Measurements from ENCODE around the gene CMA1.
"Not testable (repeated sequence)": the region's sequence is repeated elsewhere in the genome, so short reads cannot be mapped to it uniquely, and the experiment has no call there.

The CMA1 gene

DNA sequence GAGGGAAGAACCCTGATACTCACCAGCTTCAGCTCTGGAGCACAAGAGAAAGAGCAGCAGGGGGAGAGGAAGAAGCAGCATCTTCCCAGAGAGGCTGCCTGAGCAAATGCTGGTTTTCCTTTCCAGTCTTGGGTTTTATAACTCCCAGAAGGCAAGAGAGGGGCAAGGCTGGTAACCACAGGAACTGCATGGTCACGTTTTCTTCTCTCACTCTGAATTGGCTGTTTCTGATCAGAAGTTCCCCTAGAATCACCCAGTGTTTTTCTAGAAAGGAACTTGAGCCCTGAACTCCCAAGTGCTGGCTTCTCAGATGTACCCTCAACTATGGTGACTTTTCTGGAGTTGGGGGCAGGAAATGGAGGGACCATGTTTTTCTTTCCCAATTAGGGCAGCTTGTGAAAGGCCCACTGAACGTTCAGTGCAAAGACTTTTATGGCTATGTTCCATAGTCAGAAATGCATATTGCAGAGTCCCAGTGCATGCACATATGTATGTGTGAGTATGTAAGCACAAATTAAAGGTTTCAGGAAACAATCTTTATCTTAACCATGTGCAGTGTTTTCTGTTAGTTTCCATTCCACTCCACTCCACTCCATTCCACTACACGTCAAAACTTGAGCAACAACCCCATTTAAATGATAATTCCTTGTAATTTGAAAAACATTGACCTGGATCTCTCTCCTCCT, at the start of gene CMA1:
TSS of gene CMA1 (minus strand) at position 111 of the 686 bp plus-strand sequence. CDS start at position 81, 30 bp downstream.
- no peak for DNase-seq

GRCh38 chr14:24556756-24557155, 48.7 kb upstream of the CMA1 start:
- DNase-seq = no peak

DNA sequence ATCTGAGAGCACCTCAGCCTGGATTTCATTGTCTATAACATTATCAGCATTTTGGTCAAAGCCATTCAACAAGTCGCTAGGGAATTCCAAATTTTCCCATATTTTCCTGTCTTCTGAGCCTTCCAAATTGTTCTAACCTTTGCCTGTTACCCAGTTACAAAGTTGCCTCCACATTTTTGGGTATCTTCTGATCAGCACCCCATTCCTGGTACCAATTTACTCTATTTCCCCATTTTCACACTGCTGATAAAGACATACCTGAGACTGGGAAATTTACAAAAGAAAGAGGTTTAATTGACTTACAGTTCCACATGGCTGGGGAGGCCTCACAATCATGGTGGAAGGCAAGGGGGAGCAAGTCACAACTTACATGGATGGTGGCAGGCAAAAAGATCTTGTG, 41.0 kb upstream of the CMA1 start:
- not testable (repeated sequence) for DNase-seq

DNA sequence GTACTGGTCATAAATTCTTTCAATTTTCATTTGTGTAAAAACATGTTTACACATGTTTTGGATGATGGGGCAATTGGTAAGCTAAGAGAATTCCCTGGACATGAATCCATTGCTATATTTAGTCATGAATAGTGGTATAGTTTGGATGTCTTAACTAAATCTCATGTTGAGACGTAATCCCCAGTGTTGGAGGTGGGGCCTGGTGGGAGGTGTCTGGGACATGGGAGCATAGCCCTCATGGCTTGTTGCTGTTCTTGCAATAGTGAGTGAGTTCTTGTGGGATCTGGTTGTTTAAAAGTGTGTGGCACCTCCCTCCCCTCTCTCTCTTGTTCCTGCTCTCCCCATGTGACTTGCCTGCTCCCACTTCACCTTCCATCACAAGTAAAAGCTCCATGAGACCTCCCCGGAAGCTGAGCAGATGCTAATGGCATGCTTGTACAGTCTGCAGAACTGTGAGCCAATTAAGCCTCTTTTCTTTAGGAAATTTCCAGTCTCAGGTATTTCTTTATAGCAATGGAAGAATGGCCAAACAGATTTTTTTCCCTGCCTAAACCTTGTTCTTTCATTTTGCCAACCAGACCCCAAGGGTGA, 34.4 kb upstream of the CMA1 start:
- DNase-seq = no peak

- no peak for DNase-seq
These were observed 27.7 kb upstream of the CMA1 start for GRCh38 chr14:24535737-24536136.

DNA sequence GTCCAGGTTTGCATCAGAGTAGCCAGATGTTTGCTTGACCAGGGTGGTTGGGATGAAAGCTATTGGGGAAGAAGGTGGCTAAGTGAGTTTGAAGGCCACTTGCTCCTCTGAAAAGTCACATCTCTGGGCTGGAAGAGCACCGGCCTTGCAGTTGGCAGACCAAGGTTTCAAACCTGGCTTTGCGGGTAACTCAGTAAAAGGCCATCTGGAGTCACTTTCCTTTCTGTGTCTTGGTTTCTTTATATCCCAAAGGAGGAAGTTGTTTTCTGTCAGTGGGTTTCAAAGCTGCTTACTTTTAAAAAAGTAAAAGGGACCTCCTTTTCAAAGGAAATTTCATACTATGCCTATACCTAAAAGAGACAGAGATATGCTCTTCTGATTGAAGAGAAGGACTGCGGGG, 26.2 kb upstream of the CMA1 start:
- no peak for DNase-seq

DNA sequence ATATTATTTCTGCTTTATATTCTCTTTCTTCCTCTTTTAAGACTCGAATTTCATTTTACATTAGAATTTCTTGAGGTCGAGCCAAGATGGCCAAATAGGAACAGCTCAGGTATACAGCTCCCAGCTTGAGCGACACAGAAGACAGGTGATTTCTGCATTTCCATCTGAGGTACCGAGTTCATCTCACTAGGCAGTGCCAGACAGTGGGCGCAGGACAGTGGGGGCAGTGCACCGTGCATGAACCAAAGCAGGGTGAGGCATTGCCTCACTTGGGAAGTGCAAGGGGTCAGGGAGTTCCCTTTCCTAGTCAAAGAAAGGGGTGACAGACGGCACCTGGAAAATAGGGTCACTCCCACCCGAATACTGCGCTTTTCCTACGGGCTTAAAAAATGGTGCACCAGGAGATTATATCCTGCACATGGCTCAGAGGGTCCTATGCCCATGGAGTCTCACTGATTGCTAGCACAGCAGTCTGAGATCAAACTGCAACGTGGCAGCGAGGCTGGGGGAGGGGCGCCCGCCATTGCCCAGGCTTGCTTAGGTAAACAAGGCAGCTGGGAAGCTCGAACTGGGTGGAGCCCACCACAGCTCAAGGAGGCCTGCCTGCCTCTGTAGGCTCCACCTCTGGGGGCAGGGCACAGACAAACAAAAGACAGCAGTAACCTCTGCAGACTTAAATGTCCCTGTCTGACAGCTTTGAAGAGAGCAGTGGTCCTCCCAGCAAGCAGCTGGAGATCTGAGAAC, 18.0 kb upstream of the CMA1 start:
- DNase-seq = not testable (repeated sequence)

- no peak for DNase-seq
These were observed 10.8 kb upstream of the CMA1 start for GRCh38 chr14:24518851-24519250.

- no peak for DNase-seq
These were observed 6.1 kb upstream of the CMA1 start for GRCh38 chr14:24514209-24514608.

DNA sequence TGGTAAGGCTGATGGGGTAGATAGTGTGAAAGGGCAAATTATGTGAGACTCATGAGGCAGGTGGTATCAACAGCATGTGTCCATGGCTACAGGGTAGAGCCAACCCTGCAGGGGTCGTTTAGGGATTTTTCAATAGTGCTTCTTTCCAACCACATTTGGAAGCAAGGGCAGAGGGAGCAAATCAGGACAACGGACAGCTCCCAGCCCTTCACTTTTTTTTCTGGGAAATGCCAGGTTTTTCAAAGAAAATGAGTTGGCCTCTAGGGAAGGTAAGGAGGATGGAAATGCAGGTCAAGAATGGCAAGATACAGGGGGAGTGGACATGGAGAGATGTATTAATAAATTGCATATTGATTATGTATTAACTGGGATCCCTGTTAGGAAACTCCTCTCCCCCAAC, 4.9 kb upstream of the CMA1 start:
- DNase-seq = no peak

GRCh38 chr14:24506443-24506842, 1.6 kb downstream of the CMA1 start:
- no peak for DNase-seq

- no peak for DNase-seq
These were observed 3.6 kb downstream of the CMA1 start for GRCh38 chr14:24504425-24504950.

DNA sequence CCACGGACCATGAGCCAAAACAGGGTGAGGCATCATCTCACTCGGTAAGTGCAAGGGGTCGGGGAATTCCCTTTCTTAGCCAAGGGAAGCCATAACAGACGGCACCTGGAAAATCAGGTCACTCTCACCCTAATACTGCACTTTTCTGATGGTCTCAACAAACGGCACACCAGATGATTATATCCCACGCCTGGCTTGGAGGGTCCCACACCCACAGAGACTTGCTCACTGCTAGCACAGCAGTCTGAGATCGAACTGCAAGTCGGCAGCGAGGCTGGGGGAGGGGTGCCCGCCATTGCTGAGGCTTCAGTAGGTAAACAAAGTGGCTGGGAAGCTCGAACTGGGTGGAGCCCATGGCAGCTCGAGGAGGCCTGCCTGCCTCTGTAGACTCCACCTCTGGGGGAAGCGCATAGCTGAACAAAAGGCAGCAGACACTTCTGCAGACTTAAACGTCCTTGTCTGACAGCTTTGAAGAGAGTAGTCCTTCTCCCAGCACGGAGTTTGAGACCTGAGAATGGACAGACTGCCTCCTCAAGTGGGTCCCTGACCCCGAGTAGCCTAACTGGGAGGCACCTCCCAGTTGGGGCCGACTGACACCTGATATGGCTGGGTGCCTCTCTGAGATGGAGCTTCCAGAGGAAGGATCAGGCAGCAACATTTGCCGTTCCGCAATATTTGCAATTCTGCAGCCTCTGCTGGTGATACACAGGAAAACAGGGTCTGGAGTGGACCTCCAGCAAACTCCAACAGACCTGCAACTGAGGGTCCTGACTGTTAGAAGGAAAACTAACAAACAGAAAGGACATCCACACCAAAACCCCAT, 16.3 kb downstream of the CMA1 start:
- not testable (repeated sequence) for DNase-seq

DNA sequence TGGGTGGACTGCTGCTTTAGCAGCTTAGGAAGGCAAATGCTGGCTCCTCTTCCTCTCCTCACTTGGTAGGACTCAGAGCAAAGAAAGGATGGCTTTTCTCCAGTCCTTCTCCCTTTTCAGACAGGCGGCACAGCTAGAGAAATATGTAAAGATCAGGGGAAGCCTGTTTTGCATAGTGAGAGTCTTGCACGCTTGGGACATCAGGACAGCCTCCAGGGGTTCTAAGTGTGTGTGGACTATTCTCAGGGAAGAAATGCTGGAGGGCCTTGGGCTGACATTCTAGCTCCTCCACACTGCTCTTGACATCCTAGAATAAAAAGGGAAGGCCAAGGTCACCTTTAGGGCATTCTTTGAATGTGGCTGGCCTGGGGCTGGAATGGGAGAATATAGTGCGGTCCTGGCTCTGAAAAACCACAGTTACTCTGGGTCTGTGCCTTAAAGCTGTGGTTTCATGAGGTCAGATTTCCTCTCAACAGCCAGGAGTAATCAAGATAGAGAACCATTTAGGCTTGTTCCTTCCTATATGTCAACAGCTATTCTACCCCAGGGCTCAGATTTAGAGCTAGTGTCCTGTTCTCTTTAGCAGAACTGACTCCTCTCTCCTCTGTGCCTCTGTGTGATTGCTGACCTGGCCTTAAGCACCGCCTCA, 24.3 kb downstream of the CMA1 start:
- no peak for DNase-seq

DNA sequence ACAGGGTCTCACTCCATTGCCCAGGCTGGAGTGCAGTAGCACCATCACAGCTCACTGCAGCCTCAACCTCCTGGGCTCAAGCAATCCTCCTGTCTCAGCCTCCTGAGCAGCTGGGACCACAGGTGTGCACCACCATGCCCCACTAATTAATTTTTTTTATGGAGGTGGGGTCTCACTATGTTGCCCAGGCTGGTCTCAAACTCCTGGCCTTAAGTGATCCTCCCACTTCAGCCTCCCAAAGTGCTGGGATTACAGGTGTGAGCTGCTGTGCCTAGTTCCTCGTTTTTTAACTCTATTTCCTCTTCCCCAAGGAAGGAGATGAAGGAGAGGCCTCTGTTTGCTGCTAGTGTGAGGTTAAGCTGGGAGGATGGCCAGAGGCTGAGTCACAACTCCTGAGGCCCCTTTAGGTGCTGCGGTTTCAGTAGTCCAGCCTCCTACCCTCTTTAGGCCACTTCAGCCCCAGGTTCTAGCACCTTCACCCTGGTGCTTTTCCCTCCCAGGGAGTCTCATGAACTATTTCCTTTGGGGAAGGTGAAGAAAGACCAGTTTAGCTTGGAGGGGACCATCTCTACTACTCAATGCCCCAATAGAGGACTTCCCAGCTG, 25.3 kb downstream of the CMA1 start:
- not testable (repeated sequence) for DNase-seq

DNA sequence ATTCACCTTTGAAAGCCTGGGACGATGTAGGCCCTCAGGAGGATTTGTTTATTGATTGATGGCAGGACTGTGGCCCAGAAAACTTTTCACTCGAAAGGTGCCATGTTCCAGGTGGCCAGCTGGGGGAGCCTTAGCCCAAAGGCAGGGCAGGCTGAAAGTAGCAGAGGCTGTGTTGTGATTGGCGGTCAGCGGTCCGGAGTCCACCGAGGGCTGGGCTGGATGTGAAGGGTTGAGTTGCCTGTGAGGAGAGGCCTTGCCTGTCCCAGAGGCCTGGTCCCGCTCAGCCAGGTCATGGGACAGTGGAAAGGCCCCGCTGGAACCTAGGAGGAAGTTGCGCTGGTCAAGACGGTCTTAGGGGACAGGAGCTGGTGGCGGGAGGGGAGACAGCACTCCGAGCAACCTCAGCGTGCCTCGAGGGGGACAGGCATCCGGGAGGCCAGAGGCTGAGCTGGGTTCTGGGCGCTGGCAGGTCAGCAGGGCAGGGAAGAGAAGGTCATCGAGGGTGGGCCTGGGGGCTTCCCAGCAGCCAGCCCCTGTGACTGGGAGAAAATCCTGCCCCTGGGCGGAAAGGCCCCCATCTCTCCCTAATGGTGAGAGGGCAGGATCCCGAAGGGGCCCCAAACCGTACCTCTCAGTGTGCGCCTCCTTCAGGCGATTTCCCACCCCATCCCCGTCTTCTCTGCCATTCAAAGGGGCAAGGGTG, 26.3 kb downstream of the CMA1 start:
- peak; percentile 55 to 67 for DNase-seq

DNA sequence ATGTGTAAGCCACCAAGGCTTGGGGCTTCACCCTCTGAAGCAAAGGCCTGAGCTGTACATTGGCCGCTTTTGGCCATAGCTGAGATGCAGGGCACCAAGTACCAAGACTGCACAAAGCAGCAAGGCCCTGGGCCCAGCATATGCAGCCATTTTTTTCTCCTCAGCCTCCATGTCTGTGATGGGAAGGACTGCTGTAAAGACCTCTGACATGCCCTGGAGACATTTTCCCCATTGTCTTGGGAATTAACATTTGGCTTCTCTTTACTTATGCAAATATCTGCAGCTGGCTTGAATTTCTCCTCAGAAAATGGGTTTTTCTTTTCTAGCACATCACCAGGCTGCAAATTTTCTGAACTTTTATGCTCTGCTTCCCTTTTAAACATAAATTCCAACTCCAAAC, 28.1 kb downstream of the CMA1 start:
- DNase-seq = not testable (repeated sequence)

DNA sequence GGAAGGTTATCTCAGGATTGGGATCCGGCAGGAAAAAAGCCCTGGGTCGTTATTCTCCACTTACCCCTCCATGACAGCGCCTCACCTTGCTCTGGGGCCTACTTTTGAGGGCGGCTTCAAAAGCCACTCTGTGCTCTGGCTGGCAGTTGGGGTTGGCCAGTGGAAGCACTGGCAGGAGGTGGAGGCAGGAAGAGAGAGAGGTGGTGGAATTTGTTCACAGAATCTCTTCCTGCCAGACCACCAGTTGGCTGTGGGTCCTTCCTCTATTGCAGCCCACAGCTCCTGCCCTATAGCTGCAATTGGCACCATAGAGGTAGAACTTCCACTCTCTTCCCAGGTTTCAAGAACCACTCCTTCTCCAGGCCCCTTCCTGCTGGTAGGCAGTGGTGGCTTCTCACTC, 32.8 kb downstream of the CMA1 start:
- no peak for DNase-seq

GRCh38 chr14:24473211-24473610, 34.9 kb downstream of the CMA1 start:
- DNase-seq = no peak

DNA sequence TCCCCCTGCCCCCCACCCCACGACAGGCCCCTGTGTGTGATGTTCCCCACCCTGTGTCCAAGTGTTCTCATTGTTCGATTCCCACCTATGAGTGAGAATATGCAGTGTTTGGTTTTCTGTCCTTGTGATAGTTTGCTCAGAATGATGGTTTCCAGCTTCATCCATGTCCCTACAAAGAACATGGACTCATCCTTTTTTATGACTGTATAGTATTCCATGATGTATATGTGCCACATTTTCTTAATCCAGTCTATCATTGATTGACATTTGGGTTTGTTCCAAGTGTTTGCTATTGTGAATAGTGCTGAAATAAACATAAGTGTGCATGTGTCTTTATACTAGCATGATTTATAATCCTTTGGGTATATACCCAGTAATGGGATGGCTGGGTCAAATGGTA, 37.6 kb downstream of the CMA1 start:
- not testable (repeated sequence) for DNase-seq

- no peak for DNase-seq
These were observed 42.3 kb downstream of the CMA1 start for GRCh38 chr14:24465805-24466204.
